GM20431 (cell line): ENCODE measurements around the gene HDAC9.

Experiments
- in situ Hi-C: fragments of 300-500 bp; cut with MseI, MboI; formaldehyde crosslinking; loops from one replicate; pipeline ENCODE4 v1.15.0; 2020; ENCODE audit warnings: low sequenced_read_pairs; ENCODE audit not compliant: unreplicated experiment

The HDAC9 gene

GRCh38 chr7:18495412-18496340 lies at the start of gene HDAC9:
Gene HDAC9 (plus strand): TSS chr7:18495749. CDS start chr7:18496303, 554 bp downstream.
- in situ Hi-C loops: no loop called here

- in situ Hi-C loops: no loop called here
These were observed 49.5 kb upstream of the HDAC9 start for GRCh38 chr7:18445916-18446520.

GRCh38 chr7:18450019-18450418 lies 45.5 kb upstream of the HDAC9 start:
- in situ Hi-C loops: no loop called here

GRCh38 chr7:18455606-18456005 lies 39.9 kb upstream of the HDAC9 start:
- in situ Hi-C loops: no loop called here

- in situ Hi-C loops: no loop called here
These were observed 37.7 kb upstream of the HDAC9 start for GRCh38 chr7:18457832-18458231.

- in situ Hi-C loops: no loop called here
These were observed 36.7 kb upstream of the HDAC9 start for GRCh38 chr7:18458830-18459229.

- in situ Hi-C loops: no loop called here
These were observed 35.9 kb upstream of the HDAC9 start for GRCh38 chr7:18459484-18460245.

GRCh38 chr7:18461785-18462467 lies 33.6 kb upstream of the HDAC9 start:
- in situ Hi-C loops: no loop called here

GRCh38 chr7:18464830-18465229 lies 30.7 kb upstream of the HDAC9 start:
- in situ Hi-C loops: no loop called here

- in situ Hi-C loops: no loop called here
These were observed 28.5 kb upstream of the HDAC9 start for GRCh38 chr7:18467011-18467410.

- in situ Hi-C loops: no loop called here
These were observed 26.8 kb upstream of the HDAC9 start for GRCh38 chr7:18468795-18469194.

- in situ Hi-C loops: no loop called here
These were observed 26.2 kb upstream of the HDAC9 start for GRCh38 chr7:18469316-18469715.

GRCh38 chr7:18471476-18472160 lies 23.9 kb upstream of the HDAC9 start:
- in situ Hi-C loops: no loop called here

GRCh38 chr7:18472161-18472483 lies 23.4 kb upstream of the HDAC9 start:
- in situ Hi-C loops: no loop called here

GRCh38 chr7:18473119-18473518 lies 22.4 kb upstream of the HDAC9 start:
- in situ Hi-C loops: no loop called here

GRCh38 chr7:18474944-18475343 lies 20.6 kb upstream of the HDAC9 start:
- in situ Hi-C loops: no loop called here

- in situ Hi-C loops: no loop called here
These were observed 20.1 kb upstream of the HDAC9 start for GRCh38 chr7:18475488-18475887.

GRCh38 chr7:18481776-18482175 lies 13.8 kb upstream of the HDAC9 start:
- in situ Hi-C loops: no loop called here

GRCh38 chr7:18488049-18488448 lies 7.5 kb upstream of the HDAC9 start:
- in situ Hi-C loops: no loop called here

- in situ Hi-C loops: no loop called here
These were observed 5.9 kb upstream of the HDAC9 start for GRCh38 chr7:18489624-18490023.
